Fibroblast of skin of right quadriceps (primary cell): Measurements from ENCODE around the gene SDK1.
"Not testable (repeated sequence)": the region's sequence is repeated elsewhere in the genome, so short reads cannot be mapped to it uniquely, and the experiment has no call there.

ENCODE experiments used
- DNase-seq: peaks from one replicate; pipeline ENCODE4 v3.0.0-alpha.2; 2013

The SDK1 gene

GRCh38 chr7:3747467-3747866, 446.4 kb downstream of the SDK1 start:
- no peak for DNase-seq

GRCh38 chr7:3748389-3748788, 447.3 kb downstream of the SDK1 start:
- no peak for DNase-seq

- DNase-seq, result no peak
Observed at GRCh38 chr7:3753868-3754267, 452.8 kb downstream of the SDK1 start.

GRCh38 chr7:3754493-3755341, 453.7 kb downstream of the SDK1 start:
- peak; percentile 17 for DNase-seq

GRCh38 chr7:3755778-3756453, 454.9 kb downstream of the SDK1 start:
- DNase-seq, result not testable (repeated sequence)

- no peak for DNase-seq
Observed at GRCh38 chr7:3757059-3757458, 456.0 kb downstream of the SDK1 start.

- DNase-seq, result peak; percentile 14
Observed at GRCh38 chr7:3760651-3761050, 459.6 kb downstream of the SDK1 start.

GRCh38 chr7:3762146-3762831, 461.2 kb downstream of the SDK1 start:
- DNase-seq, result no peak

- no peak for DNase-seq
Observed at GRCh38 chr7:3767917-3768777, 467.1 kb downstream of the SDK1 start.

DNA sequence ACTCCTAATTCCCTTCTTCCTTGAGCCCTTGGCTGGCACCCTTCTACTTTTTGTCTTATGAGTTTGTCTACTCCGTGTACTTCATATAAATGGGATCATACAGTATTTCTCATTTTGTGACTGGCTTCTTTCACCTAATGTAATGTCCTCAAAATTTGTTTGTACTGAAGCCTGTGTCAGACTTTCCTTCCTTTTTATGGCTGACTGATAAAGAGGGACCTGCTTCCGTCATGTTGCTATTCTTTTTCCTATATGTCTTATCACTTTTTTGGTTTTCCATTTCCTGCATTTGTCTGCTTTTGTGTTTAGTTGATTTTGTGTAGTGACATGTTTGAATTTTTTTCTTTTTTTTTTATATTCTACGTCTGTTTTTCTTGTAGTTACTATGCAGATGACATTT, 470.9 kb downstream of the SDK1 start:
- DNase-seq, result no peak

DNA sequence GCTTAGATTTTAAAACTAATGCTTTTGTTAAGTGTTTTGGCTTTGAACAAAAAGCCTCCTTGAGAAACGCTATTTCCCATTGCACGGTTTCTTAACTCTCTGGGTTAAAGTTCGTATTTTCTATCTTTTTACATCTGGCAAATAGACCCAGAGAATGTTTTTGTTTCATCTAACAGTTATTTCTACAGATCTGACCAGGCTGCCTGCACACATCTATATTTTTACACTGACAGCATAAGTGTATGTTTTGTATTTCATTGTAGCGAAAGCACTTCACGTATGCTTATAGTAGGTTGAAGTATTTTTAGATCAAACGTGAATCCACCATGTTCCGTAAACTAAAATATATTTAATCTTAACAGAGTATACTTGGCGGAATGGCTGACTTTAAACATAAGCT, 477.3 kb downstream of the SDK1 start:
- no peak for DNase-seq

GRCh38 chr7:3780016-3780415, 479.0 kb downstream of the SDK1 start:
- no peak for DNase-seq

GRCh38 chr7:3780525-3780924, 479.5 kb downstream of the SDK1 start:
- DNase-seq, result no peak

DNA sequence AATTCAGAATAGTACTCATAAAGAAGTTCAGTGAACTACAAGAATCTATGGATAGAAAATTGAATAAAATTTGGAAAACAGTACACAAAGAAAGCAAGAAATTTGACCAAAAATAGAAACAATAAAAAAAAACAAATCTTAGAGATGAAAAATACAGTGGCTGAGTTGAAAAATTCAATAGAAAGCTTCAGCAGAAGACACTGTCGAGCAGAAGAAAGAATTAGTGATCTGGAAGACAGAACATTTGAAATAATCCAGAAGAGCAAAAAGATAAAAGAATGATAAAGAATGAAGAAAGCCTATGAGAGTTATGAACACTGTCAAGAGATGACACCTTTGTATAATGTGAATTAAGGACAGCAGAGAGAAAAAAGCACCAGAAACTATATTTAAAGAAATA, 480.6 kb downstream of the SDK1 start:
- no peak for DNase-seq

DNA sequence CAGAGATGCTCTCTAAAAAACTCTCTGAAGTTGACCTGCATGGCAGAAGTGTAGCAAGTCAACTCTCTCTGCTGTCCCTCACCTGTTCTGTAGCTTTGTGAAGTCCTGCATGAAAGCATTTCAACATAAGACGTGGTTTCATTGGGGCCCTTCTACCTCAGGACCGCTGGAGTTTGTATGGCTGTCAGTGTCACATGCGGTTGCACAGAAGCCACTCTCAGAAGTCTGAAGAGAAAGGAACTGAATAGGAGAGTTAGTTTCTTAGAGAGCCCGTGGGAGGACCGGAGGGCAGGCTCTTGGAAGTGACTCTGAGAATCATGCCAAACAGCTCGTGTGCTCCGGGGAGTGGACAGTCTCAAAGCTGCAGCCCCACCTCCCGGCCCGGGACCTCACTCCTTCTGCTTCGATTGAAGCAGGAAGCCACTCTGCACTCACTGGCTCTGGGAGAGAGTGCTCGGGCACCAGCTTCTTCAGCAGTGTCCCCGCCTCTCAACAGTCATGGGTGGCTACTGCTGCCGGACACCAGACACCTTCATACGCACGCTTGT, 486.7 kb downstream of the SDK1 start:
- DNase-seq, result no peak

- DNase-seq, result no peak
Observed at GRCh38 chr7:3790803-3791202, 489.8 kb downstream of the SDK1 start.

- no peak for DNase-seq
Observed at GRCh38 chr7:3791327-3791726, 490.3 kb downstream of the SDK1 start.

GRCh38 chr7:3795141-3795540, 494.1 kb downstream of the SDK1 start:
- no peak for DNase-seq

DNA sequence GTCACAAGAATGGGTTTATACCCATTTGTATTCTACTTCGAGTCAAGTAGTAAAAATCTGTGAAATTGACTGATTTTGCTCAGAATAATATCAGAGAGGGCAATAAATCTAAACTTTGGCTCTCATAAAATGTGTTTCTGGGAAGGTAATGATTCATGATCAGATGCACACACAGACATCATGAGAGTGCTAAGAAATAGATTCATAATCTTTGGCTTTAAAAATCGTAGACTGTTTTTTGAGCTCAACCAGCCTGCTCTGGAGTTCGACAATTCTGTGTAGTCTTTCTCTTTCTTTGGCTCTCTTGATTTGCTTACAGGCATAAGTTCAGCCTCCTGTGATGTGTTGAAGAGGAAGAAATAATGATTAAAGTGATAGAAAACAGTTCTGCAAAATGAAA, 494.7 kb downstream of the SDK1 start:
- DNase-seq, result no peak

DNA sequence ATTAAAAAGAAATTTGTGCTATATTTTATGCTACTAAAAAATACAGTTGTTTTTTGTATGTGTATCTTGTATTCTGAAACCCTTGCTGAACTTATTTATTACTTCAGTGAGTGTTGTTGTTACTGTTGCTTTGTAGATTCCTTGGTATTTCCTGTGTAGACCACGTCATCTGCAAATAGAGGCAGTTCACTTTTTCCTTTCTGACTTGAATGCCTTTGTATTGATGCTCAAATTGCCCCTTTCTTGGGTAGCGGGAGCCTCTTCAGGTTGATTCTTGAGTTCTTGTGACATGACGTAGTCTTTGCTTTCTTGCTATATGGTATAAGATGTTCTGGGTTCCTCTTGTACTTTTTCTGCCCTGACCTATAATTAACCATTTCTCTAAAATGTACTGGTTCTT, 504.1 kb downstream of the SDK1 start:
- peak; percentile 11 for DNase-seq

- no peak for DNase-seq
Observed at GRCh38 chr7:3806516-3806915, 505.5 kb downstream of the SDK1 start.

GRCh38 chr7:3807824-3808223, 506.8 kb downstream of the SDK1 start:
- no peak for DNase-seq

- no peak for DNase-seq
Observed at GRCh38 chr7:3821488-3821887, 520.4 kb downstream of the SDK1 start.
